KMS-11 (cell line): ENCODE data around the gene TMEM200A.

Experiments
- H2AFZ ChIP-seq: fragments of 200-600 bp; sonication (generic); 2 replicates; pipeline ENCODE4 v1.6.1; 2016; ENCODE audit warnings: antibody characterized with exemption, mixed run types, low read depth
- H3K27ac ChIP-seq: fragments of 200-600 bp; sonication (generic); 2 replicates; pipeline ENCODE4 v1.6.1; 2016; ENCODE audit warnings: mild to moderate bottlenecking, mixed run types
- H3K27me3 ChIP-seq: fragments of 200-600 bp; sonication (generic); 2 replicates; pipeline ENCODE4 v1.6.1; 2017; ENCODE audit warnings: mild to moderate bottlenecking, low read depth, mixed run types, moderate library complexity; ENCODE audit not compliant: insufficient read depth
- H3K36me3 ChIP-seq: fragments of 200-600 bp; sonication (generic); 2 replicates; pipeline ENCODE4 v1.6.1; 2017; ENCODE audit warnings: mild to moderate bottlenecking, mixed run types; ENCODE audit not compliant: insufficient read depth
- H3K4me1 ChIP-seq: fragments of 200-600 bp; sonication (generic); 2 replicates; pipeline ENCODE4 v1.6.1; 2016; ENCODE audit warnings: mild to moderate bottlenecking, low read depth, mixed run types; ENCODE audit not compliant: poor library complexity, severe bottlenecking
- H3K4me2 ChIP-seq: fragments of 200-600 bp; sonication (generic); 2 replicates; pipeline ENCODE4 v1.7.0; 2016; ENCODE audit warnings: mild to moderate bottlenecking, mixed run types
- H3K4me3 ChIP-seq: fragments of 200-600 bp; sonication (generic); IDR thresholded peaks from 2 replicates; pipeline ENCODE4 v1.6.1; 2017; ENCODE audit warnings: low read depth, low read length, mixed read lengths; ENCODE audit not compliant: insufficient read depth
- H3K79me2 ChIP-seq: fragments of 200-600 bp; sonication (generic); 2 replicates; pipeline ENCODE4 v1.6.1; 2016; ENCODE audit warnings: low read depth, mixed run types; ENCODE audit not compliant: insufficient read depth
- H3K9ac ChIP-seq: fragments of 200-600 bp; sonication (generic); 2 replicates; pipeline ENCODE4 v1.6.1; 2016; ENCODE audit warnings: mild to moderate bottlenecking, mixed run types
- H4K20me1 ChIP-seq: fragments of 200-600 bp; sonication (generic); 2 replicates; pipeline ENCODE4 v1.6.1; 2016; ENCODE audit warnings: mild to moderate bottlenecking, mixed run types; ENCODE audit not compliant: insufficient read depth
- TF ChIP-seq, protein P1 (sequence below): fragments of 200-600 bp; sonication (generic); conservative IDR thresholded peaks from 2 replicates; pipeline ENCODE4 v1.6.1; 2017; ENCODE audit warnings: low read depth, mild to moderate bottlenecking, antibody characterized with exemption, low read length, moderate library complexity, mixed read lengths

The TMEM200A gene

GRCh38 chr6:130423044-130423443 is 57.2 kb downstream of the TMEM200A start:
- no peak overlapping the region for H2AFZ ChIP-seq
- H3K4me1 ChIP-seq, result no peaks in the 10 kb centered on the region
- H3K27ac ChIP-seq, result no peak overlapping the region
- TF ChIP-seq, protein P1, sequence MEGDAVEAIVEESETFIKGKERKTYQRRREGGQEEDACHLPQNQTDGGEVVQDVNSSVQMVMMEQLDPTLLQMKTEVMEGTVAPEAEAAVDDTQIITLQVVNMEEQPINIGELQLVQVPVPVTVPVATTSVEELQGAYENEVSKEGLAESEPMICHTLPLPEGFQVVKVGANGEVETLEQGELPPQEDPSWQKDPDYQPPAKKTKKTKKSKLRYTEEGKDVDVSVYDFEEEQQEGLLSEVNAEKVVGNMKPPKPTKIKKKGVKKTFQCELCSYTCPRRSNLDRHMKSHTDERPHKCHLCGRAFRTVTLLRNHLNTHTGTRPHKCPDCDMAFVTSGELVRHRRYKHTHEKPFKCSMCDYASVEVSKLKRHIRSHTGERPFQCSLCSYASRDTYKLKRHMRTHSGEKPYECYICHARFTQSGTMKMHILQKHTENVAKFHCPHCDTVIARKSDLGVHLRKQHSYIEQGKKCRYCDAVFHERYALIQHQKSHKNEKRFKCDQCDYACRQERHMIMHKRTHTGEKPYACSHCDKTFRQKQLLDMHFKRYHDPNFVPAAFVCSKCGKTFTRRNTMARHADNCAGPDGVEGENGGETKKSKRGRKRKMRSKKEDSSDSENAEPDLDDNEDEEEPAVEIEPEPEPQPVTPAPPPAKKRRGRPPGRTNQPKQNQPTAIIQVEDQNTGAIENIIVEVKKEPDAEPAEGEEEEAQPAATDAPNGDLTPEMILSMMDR, result no peak
- H3K79me2 ChIP-seq, result no peaks in the 10 kb centered on the region
- no peaks in the 10 kb centered on the region for H3K36me3 ChIP-seq
- no peak overlapping the region for H3K9ac ChIP-seq
- H3K4me3 ChIP-seq, result no peak overlapping the region
- H3K27me3 ChIP-seq, result no peaks in the 10 kb centered on the region
- H4K20me1 ChIP-seq, result no peaks in the 10 kb centered on the region
- H3K4me2 ChIP-seq, result no peak overlapping the region

GRCh38 chr6:130424710-130425109 is 58.9 kb downstream of the TMEM200A start:
- Histone ChIP-seq H3K27ac (no peak overlapping the region), H3K36me3 (no peaks in the 10 kb centered on the region), H3K79me2 (no peaks in the 10 kb centered on the region), H3K9ac (no peak overlapping the region), H3K4me3 (no peak overlapping the region), H3K4me1 (no peaks in the 10 kb centered on the region), H3K27me3 (no peaks in the 10 kb centered on the region), H2AFZ (no peak overlapping the region), H4K20me1 (no peaks in the 10 kb centered on the region), H3K4me2 (no peak overlapping the region)
- TF ChIP-seq, protein P1, result no peak

- H3K4me1 ChIP-seq, result no peaks in the 10 kb centered on the region
- H3K9ac ChIP-seq, result no peak overlapping the region
- H3K27ac ChIP-seq, result no peak overlapping the region
- TF ChIP-seq, protein P1, result no peak
- no peaks in the 10 kb centered on the region for H3K79me2 ChIP-seq
- H2AFZ ChIP-seq, result no peak overlapping the region
- no peaks in the 10 kb centered on the region for H3K27me3 ChIP-seq
- H4K20me1 ChIP-seq, result no peaks in the 10 kb centered on the region
- H3K36me3 ChIP-seq, result no peaks in the 10 kb centered on the region
- H3K4me2 ChIP-seq, result no peak overlapping the region
- no peak overlapping the region for H3K4me3 ChIP-seq
These were observed 59.7 kb downstream of the TMEM200A start for GRCh38 chr6:130425537-130425936.

DNA sequence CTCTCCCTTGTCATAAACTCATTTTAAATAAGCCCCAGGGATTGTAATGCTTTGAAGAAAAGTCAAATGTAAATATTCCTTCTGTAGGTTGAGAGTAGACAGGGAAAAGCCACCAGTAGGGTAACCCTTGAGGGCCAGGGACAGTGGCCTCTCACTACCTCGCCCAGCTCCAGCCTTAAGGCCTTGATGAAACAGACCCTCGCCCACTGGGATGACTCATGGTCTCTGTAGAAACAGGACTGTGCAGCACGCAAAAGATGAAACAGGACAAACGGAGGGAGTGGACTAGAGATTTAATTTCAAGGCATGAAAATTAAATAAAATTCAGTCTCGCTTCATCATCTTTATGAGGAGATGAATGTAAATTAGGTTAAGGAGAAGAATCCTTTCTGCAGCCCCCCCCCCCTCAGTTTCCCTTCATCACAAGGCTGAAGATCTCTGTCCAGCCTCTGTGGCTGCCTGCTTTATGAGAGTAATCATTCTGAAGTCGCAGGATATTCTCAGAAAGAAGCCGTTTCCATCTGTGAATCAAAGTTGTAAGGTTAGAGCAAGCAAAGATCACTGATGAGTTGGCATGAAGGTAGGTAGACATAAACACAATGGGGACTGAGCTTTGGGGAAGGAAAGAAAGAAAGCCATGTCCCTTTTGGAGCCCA is 60.4 kb downstream of the TMEM200A start:
- no peak overlapping the region for H3K4me3 ChIP-seq
- no peak overlapping the region for H3K27ac ChIP-seq
- no peaks in the 10 kb centered on the region for H3K4me1 ChIP-seq
- TF ChIP-seq, protein P1, result no peak
- H3K27me3 ChIP-seq, result no peaks in the 10 kb centered on the region
- H2AFZ ChIP-seq, result no peak overlapping the region
- no peak overlapping the region for H3K4me2 ChIP-seq
- H3K79me2 ChIP-seq, result no peaks in the 10 kb centered on the region
- H4K20me1 ChIP-seq, result no peaks in the 10 kb centered on the region
- H3K36me3 ChIP-seq, result no peaks in the 10 kb centered on the region
- no peak overlapping the region for H3K9ac ChIP-seq
